NCI-H69 (cell line): Measurements from ENCODE around the gene TOMM20L.
A peak's percentile ranks its signal among the peaks of the same experiment; 100 is the strongest.
"Not testable (repeated sequence)": the region's sequence is repeated elsewhere in the genome, so short reads cannot be mapped to it uniquely, and the experiment has no call there.

Experiments
- DNase-seq: peaks from one replicate; lab custom pipeline; 2025; lab: John Stamatoyannopoulos, UW

Gene TOMM20L

DNA sequence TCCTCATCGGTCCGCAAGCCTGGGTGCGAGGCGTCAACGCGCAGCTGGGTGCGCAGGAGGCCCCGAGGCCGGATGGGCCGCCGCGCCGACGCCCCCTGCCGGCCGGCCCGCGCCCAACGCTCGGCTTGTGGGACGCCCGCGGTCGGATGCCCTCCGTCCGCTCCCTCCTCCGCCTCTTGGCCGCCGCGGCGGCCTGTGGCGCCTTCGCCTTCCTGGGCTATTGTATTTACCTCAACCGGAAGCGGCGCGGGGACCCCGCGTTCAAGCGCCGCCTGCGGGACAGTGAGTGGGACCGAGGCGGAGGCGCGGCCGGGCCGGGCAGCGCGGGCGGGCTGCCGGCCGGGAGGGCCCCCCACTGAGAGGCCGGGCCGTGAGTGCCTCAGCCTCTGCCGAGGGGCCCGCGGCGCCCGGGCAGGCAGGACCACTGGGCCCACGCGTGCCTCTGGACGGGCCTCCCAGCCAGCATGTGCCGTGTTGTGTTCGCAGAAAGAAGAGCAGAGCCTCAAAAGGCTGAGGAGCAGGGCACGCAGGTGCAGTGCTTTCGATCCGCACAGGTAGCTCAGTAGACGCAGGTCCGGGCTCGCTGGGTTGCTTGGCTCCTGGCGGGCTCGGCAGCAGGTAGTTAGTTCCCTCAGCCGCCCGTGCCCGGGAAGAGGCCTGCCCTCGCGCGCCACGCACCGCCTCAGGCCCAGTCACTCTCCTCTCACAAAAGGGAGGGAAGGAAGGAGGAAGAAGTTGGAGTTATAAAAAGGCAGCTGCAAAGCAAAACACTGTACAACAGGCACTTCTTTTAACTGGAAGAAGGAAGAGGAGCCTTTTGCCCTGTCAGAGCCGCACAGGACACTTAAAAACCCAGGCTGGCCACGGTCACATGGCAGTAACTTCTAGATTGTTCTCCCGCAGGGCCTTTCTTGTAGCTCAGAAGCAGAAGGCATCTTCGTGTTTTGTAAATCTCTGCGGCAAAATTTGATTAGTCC, at the start of gene TOMM20L:
TSS of gene TOMM20L (plus strand) at position 119 of the 977 bp plus-strand sequence. CDS start at position 147, 28 bp downstream.
- peak; percentile 91 for DNase-seq

DNA sequence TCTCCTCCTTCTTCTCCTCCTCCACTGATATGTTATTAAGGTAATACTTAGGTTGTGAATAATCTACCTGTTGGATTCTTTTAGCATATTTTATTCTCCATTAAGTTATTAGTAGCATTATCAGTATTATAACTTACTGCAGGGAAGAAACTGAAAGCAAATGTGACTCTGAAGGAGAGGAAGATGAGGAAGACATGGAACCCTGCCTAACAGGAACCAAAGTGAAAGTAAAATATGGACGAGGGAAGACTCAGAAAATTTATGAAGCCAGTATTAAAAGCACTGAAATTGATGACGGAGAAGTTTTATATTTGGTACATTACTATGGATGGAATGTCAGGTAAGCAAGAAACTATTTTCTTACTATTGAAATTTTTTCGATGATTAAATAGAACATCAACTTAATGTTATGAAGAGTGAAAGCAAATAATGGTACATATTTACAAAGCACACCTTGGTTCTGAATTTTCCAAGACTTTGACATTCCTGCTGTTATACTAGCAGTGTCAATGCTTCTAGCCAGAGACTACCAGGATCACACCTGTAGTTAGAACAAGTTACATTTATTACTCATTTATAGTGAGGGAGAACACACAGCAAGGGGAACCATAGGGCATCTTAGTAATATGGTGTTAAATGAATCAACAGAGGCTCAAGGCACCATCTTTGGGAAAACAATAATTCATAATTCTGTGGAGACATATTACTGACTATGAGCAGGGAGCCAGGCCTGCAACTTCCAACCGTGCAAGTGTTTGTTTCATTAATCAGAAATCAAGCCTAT, 42.0 kb upstream of the TOMM20L start:
- no peak for DNase-seq

DNA sequence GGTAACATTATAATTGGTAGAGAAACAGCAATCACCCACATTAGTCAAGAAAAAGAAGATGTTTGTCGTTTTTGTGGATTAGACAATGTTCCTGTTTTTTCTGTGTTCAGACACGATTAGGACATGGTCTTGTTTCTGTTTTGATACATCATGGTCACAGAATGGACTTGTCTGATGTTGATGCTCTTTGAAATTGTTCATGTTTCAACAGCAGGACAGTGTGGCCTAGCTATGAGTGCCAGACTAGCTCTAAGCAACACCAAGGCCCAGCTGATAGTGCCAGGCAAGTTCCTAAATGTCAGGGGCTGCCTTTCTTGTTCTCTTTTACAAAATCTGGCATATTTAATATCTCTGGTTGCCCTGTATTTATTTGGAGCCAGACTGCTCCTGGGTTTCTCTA, 40.9 kb upstream of the TOMM20L start:
- no peak for DNase-seq

DNA sequence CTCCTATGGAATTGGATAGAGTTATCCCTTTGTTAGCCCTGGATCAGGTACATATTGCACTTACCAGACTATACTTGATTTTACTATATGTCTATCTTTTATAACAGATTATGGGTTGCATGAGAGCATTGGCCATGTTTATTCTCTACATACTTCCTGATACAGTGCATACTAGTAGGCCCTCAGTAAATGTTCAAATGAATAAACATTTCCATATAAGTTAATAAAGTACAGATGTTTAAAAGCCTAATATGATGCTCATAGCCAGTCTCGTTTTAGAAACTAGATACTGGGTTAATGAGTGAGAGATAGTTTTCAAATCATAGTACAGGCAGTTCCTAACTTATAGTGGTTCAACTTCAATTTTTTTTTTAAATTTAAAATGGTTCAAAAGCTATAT, 39.5 kb upstream of the TOMM20L start:
- DNase-seq = no peak

DNA sequence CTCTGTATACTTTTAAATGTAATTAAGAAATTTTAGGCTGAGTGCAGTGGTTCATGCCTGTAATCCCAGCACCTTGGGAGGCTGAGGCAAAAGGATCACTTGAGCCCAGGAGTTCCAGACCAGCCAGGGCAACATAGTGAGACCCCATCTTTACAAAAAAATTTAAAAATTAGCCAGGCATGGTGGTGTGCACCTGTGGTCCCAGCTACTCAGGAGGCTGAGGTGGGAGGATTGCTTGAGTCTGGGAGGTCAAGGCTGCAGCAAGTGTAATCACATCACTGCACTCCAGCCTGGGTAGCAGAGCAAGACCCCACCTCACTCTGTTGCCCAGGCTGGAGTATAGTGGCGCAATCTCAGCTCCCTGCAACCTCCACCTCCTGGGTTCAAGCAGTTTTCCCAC, 33.5 kb upstream of the TOMM20L start:
- not testable (repeated sequence) for DNase-seq

DNA sequence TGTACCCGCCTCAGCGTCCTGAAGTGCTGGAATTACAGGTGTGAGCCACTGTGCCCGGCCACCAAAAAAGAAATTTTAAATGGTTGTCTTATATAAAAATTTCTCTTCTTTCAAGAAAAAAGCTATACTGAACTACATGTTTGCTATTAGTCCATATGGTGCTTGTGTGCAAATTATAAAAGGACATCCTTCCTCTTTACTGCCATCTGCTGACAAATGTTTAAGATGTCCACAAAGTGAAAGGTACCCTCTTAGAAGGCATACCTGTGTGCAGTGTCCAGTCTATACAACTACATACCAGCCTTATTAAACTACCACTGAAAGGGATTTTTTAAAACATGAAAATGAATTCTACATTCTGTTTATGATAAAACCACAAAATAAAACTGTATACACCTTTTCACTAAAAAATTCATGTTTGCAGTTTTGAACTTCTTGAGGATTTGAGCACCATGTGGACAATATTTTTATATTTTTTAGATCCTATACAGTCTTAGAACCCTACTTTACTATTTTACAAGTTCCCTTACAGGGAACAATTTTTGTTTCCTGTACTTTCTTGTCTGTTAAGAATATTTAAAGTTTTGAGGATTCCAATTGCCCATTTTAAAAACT, 32.8 kb upstream of the TOMM20L start:
- peak; percentile 73 for DNase-seq

DNA sequence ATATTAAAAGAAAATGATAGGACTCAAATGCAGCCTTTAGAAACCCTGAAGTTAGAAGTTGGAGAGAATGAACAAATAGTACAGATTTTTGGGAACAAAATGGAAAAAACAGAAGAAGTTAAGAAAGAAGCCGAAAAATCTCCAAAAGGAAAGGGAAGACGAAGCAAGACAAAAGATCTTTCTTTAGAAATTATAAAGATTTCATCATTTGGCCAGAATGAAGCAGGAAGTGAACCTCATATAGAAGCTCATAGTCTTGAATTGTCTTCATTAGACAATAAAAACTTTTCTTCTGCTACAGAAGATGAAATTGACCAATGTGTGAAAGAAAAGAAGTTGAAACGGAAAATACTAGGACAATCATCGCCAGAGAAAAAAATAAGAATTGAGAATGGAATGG, 31.4 kb upstream of the TOMM20L start:
- DNase-seq = no peak

DNA sequence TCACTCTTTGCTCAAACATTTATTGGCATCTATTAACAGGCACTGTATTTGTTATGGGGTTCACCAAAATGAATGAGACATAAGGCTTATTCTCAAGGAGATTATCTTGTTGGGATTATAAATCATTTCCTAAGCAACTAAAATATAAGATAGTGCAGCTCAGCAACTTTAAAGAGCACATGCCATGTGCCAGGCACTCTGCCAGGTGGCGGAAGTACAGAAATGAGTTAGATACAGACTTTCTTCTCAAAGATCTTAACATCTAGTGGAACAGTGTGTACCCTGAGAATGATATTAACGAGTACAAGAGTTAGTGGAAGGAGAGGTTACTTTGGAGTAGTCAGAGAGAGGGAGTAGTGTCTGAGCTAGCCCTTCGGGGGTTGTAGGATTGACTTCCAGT, 28.4 kb upstream of the TOMM20L start:
- no peak for DNase-seq

DNA sequence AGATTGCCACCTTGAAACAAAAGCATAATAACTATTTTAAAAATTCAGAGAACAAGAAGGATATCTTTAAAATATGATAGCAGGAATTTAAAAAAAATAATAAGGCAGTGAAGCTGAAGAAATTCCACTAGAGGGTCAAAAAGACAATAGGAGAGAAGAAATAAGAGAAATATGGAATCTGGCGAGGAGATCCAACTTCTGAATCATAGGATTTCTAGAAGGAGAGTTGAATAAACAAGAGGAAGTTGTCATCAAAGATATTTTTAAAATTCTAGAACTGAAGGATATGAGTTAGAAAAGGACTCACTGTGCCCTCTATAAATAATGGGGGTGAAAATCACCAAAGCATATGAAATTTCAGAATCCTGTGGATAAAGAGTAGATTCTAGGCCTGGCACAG, 26.8 kb upstream of the TOMM20L start:
- no peak for DNase-seq

DNA sequence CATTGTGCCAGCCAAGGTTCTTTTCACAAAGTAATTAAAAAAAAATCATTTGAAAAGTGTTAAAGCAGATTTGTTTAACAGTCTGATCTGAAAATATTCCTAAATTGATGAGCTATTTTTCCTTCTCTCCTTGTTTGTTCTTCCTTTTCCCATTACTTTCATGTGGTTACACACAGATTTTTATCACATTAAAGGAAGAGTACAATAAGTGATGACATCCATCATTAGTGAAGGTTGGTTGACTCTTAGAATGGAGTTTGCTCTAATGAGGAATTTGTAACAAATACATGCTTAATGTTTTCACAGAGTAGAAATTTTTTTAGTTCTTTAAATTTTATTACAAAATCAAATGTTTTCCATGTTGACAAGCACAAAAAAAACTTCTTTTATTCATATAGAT, 18.9 kb upstream of the TOMM20L start:
- no peak for DNase-seq

DNA sequence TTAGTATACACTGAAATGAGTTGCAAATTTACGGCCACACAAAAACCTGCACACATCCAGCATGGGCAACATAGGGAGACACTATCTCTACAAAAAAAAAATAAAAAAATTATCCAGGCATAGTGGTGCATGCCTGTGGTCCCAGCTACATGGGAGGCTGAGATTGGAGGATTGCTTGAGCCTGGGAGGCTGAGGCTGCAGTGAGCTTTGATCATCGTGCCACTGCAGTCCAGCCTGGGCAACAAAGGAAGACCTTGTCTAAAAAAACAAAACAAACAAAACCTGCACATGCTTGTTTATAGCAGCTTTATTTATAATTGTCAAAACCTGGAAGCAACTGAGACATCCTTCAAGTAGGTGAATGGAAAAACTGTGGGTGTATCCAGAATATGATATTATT, 4.9 kb upstream of the TOMM20L start:
- no peak for DNase-seq

DNA sequence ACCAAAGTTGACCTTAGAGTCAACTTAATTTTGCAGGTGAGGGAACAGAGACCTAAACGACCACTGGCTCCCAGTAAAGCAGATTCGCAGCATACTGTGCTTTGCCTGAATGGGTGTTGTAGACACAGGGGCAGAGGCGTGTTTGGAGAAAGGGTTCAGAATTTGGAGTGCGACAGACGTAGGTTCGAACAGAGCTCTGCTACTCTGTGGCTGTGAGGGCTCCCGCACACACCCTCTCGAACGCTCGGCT, 243 bp upstream of the TOMM20L start:
- no peak for DNase-seq

DNA sequence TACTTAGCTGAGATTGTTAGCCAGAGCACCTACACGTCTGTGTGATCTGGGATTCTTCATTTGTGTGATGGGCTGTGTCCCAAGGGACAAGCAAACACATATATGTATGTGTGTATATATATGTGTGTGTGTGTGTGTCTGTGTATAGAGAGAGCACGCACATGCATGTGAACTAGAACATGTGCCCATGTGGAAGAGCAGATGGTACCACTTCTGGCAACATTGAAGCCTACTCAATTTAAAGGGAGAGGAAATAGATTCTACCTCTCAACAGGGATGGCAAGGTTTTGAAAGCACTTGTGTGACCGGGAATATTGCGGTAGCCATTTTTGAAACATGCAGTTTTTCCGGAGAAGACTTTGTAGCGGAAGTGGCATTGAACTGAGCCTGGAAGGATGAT, 1.4 kb downstream of the TOMM20L start:
- DNase-seq = peak; percentile 31

DNA sequence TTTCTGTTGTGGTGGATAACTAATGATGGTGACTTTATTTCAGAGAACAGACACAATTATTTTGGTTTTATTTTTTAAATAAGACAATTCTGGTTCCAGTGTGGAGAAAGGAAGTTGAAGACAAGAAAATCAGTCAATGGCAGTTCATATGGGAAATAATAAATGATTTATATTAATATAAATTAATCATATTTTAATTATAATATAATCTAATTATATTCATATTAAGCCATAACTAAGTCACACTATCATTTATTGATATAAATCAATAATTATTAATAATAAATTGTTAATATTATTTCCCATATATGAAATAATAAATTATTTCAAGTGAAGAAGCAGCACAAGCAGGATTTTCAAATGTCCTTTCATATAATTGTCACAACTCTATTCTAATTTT, 2.8 kb downstream of the TOMM20L start:
- DNase-seq = no peak

DNA sequence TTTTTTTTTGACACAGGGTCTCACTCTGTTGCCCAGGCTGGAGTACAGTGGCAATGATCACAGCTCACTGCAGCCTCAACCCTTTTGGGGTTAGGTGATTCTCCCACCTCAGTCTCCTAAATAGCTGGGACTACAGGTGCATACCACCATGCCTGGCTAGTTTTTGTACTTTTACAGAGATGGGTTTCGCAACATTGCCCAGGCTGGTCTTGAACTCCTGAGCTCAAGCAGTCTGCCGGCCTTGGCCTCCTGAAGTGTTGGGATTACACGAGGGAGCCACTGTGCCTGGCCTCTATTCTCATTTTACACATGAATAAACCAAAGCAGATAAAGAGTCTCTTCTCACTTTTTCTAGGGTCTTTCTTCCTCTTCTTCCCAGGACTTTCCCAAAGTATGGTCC, 3.2 kb downstream of the TOMM20L start:
- no peak for DNase-seq

DNA sequence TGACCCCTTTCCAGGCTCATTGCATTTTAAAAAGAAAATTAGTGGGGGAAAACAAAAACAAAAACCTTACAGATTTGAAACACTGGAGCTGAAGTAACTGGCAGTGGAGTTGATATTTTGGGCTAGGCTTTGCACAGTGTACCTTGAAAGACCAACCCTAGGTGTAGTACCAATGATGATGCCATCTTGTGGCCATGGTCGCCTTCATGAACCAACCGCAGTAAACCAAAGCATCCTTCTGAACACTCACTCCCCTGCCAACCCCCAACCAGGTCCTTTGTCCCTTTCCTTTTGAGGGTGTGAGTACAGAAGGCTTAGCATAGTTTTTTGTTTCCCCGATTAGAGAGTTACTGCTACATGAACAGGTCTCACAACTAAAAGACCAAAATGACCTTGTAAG, 5.9 kb downstream of the TOMM20L start:
- DNase-seq = peak; percentile 9

DNA sequence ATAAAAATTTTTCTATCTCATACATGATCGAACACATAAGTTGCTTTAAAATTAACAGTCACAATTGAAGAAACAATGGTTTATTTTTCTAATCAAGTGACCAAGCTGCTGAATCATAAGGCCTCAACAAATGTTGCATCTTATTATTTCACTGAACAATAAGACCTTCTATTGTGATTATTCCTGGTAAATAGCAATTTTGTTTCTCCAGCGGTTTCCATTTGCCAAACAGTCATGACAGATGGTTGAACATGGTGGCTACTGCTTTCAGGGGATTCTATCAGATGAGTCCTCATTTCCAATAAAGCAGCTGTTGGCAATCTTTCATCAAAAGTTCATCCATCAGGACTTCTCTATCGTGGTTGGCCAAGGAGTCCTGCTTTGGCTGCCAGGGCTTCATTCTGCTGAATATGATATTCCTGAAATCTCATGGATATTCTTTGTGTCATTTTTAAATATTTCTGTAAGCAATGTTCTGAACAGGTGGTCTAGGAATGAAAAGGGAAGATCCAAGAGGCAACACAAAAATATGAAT, 13.0 kb downstream of the TOMM20L start:
- no peak for DNase-seq

DNA sequence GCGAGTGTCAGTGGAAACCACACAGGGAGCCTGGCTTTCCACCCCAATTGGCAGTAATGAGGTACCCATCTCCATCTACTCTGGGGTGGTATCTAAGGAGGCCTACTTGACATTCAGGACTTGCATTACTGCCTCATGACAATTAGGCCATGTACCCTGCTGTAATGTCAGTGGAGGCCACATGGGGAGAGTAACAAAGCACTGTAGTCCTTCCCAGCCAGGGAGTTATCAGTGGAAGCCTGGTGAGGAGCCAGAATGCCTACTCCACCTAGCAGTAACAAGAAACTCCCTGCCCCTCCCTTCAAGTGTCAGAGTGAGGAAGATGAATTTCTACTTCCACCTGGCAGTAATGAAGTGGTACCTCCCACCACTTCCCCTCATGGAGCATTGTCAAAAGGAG, 19.1 kb downstream of the TOMM20L start:
- DNase-seq = peak; percentile 38

DNA sequence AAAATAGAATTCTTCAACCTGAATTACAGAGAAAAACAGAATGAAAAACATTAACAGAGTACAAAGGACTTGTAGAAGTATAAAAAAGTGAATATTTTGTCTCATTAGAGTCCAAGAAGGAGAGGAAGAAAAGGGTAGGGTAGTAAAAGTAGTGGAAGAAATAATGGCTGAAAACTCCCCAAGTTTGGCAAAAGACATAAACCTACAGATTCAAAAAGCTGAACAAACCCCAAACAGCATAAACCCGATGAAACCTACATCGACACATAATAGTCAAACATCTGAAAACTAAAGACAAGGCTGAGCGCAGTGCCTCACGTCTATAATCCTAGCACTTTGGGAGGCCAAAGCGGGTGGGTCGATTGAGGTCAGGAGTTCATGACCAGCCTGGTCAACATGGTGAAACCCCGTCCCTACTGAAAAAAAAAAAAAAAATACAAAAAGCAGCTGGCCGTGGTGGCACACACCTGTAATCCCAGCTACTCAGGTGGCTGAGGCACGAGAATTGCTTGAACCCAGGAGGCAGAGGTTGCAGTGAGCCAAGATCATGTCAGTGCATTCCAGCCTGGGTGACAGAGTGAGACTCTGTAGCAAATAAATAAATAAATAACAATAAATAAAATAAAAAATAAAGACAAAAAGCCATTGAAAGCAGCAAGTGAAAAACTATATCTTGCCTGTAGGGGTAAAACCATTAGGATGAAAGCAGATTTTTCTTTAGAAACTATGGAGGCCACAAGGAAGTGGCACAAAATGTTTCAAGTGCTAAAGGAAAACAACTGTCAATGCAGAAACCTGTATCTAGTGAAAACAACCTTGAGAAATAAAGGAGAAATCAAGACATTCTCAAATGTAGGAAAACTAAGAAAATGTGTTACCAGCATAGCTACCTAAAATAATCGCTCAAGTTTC, 20.2 kb downstream of the TOMM20L start:
- DNase-seq = no peak

DNA sequence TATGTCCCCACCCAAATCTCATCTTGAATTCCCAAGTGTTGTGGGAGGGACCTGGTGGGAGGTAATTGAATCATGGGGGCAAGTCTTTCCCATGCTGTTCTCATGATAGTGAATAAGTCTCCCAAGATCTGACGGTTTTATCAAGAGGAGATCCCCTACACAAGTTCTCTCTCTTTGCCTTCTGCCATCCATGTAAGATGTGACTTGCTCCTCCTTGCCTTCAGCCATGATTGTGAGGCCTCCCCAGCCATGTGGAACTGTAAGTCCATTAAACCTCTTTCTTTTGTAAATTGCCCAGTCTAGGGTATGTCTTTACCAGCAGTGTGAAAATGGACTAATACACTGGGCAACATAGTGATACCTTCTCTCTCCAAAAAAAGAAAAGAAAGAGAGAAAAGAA, 21.2 kb downstream of the TOMM20L start:
- DNase-seq = not testable (repeated sequence)

DNA sequence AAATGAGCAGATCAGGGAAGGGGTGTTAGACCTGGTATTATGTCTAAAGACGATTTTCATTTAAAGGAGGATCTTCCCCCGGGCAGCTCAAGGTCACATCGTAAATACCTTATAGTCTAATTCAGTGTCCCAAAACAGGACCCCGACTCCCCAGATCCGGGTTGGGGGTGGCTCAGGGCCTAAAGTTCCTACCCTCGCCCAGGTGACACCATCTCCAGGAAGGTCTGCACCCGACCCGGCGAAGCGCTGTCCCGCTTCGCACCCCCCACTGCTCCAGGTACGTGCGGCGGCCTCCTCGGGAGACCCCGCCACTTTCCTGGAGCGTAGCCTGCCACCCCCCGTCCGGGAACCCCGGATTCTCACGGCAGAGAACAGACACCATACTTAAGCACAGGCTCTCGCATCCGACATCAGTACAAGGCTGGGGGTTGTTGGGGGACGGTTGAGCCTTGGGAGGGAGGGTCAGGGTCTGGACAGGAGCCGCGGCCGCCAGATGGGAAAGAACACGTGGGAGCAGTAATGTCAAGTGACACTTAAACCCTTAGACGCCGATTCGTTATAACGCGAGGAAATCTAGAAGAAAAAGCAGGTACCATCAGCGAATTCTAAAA, 31.0 kb downstream of the TOMM20L start:
- DNase-seq = peak; percentile 88
